ENCODE data around the gene PPFIBP2. TPM values are rescaled to one million over a fixed set of nuclear protein-coding genes. Genes with fewer than 3 reads are reported as not detected.

The PPFIBP2 gene
- total and polyA plus RNA-seq, 10 of the 15 experiments (the other 5 are each of a cell fraction or from before 2014, with no cell fraction given), result 17.3 to 56.3 (median 39.2) TPM

DNA sequence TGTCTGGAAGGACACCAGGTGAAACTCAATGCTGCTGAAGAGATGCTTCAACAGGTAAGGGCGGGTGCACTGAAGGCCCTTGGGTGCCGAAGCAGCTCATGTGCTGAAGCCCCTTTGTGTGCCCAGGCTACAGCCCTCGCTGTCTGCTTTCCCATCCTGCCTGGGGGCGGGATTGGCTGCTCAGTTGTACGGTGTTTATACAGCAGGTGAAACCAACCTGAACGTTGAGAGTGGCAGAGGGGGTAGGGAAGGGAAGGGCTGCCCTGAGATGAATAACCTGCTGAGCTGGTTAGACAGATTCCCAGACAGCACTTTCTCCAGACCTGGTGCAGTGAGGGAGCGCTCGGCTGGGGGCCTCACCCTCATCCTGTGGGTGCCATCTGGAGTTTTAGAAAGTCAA lies 83.8 kb downstream of the PPFIBP2 start:
- Histone ChIP-seq H3K27me3 (replicated peaks in 1 of 2; ENCODE audit: control insufficient read depth in 2 of 2, insufficient read depth in 2 of 2, low read length in 1 of 2) (no peaks in the 10 kb centered on the region), H3K4me3 (no peak overlapping the region), H3K36me3 (ENCODE audit: control insufficient read depth in 2 of 2, insufficient read depth in 2 of 2, low read length in 1 of 2) (peaks cover 6 to 20% of the 10 kb centered on the region in 2 experiments), H2AFZ (ENCODE audit: control insufficient read depth, low read depth, low read length) (no peak overlapping the region), H3K79me2 (ENCODE audit: control insufficient read depth, insufficient read depth, low read length) (no peaks in the 10 kb centered on the region), H3K4me1 (ENCODE audit: control insufficient read depth, insufficient read depth, low read length) (peaks cover 4% of the 10 kb centered on the region), H3K9me3 (replicated peaks; ENCODE audit: control insufficient read depth, insufficient read depth, low read length) (no peaks in the 10 kb centered on the region), H4K20me1 (ENCODE audit: control insufficient read depth, insufficient read depth) (peaks cover 4% of the 10 kb centered on the region; the same call in 1 of the 2 replicates), H3K4me2 (ENCODE audit: control insufficient read depth, insufficient read depth) (no peak overlapping the region), H3K9ac (ENCODE audit: control insufficient read depth, insufficient read depth, low read length) (no peak overlapping the region), H3K27ac (ENCODE audit: control insufficient read depth, insufficient read depth) (no peak overlapping the region)
- ATAC-seq (no peak), DNase-seq (ENCODE audit: low read depth, low spot score) (no peak), FAIRE-seq (no peak)
- intact Hi-C loops (cut with micrococcal nuclease; ENCODE audit: unreplicated experiment) (no loop called here), in situ Hi-C loops (cut with MboI) (no loop called here)
- RAD21 ChIA-PET (ENCODE audit: unreplicated experiment), result no interaction called here
- SMC1A ChIA-PET (ENCODE audit: uncharacterized antibody, unreplicated experiment), result no interaction called here
- POLR2A ChIA-PET, result no interaction called here
- TF ChIP-seq RFX5 (IDR thresholded peaks at IDR 0.05; ENCODE audit: low read depth, low read length) (no peak), CBX3 (IDR thresholded peaks at IDR 0.05; ENCODE audit: borderline replicate concordance, low read depth) (no peak), MYC (IDR thresholded peaks at IDR 0.05; ENCODE audit: insufficient read depth, insufficient read length, insufficient replicate concordance, low read length, severe bottlenecking) (no peak), USF2 (IDR thresholded peaks at IDR 0.05; ENCODE audit: borderline replicate concordance, low read depth, low read length) (no peak), RBBP5 (conservative IDR thresholded peaks at IDR 0.05) (no peak), YBX1 (IDR thresholded peaks at IDR 0.05) (no peak), KAT2A (conservative IDR thresholded peaks at IDR 0.05; ENCODE audit: control insufficient read depth, low read depth, low read length) (no peak)
- no TSS peak for BruUV-seq (replicated peaks)
- WGBS (ENCODE audit: insufficient coverage, insufficient replicate concordance, low lambda C conversion rate, missing lambda C conversion rate), result 83% methylated on average over 8 of the region's 8 CpGs
- CTCF ChIA-PET, result interaction anchor here (1.0 kb wide), 1 partner anchor 8 kb away, joined by 3 read pairs; no protein-coding TSS in a partner anchor

DNA sequence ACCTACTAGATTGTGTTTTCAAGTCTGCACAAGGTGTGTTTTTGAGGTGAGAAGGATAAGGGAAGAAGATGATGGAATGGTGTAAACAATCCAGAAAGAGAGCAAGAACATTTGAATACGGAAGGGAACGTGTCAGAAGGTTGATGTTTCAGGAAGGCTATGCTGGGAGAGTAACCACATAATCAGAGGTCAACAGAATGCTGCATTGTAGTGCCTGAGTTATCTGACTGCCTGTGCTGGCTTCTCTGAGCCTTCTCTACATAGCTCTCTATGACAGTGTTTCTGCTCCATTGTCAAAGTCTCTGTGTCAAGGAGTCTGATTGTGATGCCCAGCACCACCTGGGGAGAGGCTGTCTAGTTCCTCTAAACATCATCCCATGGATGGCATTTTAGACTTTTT lies 85.4 kb downstream of the PPFIBP2 start:
- Histone ChIP-seq H2AFZ (ENCODE audit: control insufficient read depth, low read depth, low read length) (no peak overlapping the region), H3K27me3 (replicated peaks in 1 of 2; ENCODE audit: control insufficient read depth in 2 of 2, insufficient read depth in 2 of 2, low read length in 1 of 2) (no peaks in the 10 kb centered on the region), H3K9ac (ENCODE audit: control insufficient read depth, insufficient read depth, low read length) (no peak overlapping the region), H3K79me2 (ENCODE audit: control insufficient read depth, insufficient read depth, low read length) (no peaks in the 10 kb centered on the region), H3K4me2 (ENCODE audit: control insufficient read depth, insufficient read depth) (no peak overlapping the region), H4K20me1 (ENCODE audit: control insufficient read depth, insufficient read depth) (peaks cover 4% of the 10 kb centered on the region; the same call in 1 of the 2 replicates), H3K9me3 (replicated peaks; ENCODE audit: control insufficient read depth, insufficient read depth, low read length) (no peaks in the 10 kb centered on the region), H3K27ac (ENCODE audit: control insufficient read depth, insufficient read depth) (no peak overlapping the region), H3K4me3 (no peak overlapping the region), H3K4me1 (ENCODE audit: control insufficient read depth, insufficient read depth, low read length) (no peaks in the 10 kb centered on the region), H3K36me3 (ENCODE audit: control insufficient read depth in 2 of 2, insufficient read depth in 2 of 2, low read length in 1 of 2) (peaks cover 6 to 23% of the 10 kb centered on the region in 2 experiments)
- intact Hi-C loops (cut with micrococcal nuclease; ENCODE audit: unreplicated experiment) (no loop called here), in situ Hi-C loops (cut with MboI) (no loop called here)
- BruUV-seq (replicated peaks), result no TSS peak
- CTCF ChIA-PET, result no interaction called here
- SMC1A ChIA-PET (ENCODE audit: uncharacterized antibody, unreplicated experiment), result no interaction called here
- FAIRE-seq (no peak), ATAC-seq (no peak), DNase-seq (ENCODE audit: low read depth, low spot score) (no peak)
- WGBS (ENCODE audit: insufficient coverage, insufficient replicate concordance, low lambda C conversion rate, missing lambda C conversion rate), result 100% methylated on average over 2 of the region's 2 CpGs
- RAD21 ChIA-PET (ENCODE audit: unreplicated experiment), result no interaction called here
- POLR2A ChIA-PET, result no interaction called here
- TF ChIP-seq NFYB (IDR thresholded peaks at IDR 0.05; ENCODE audit: insufficient read depth, low read depth, low read length) (no peak), ZNF384 (IDR thresholded peaks at IDR 0.05; ENCODE audit: borderline replicate concordance, low read depth, low read length) (no peak), CBX3 (IDR thresholded peaks at IDR 0.05; ENCODE audit: borderline replicate concordance, low read depth) (no peak)
- TF ChIP-seq, protein P1, sequence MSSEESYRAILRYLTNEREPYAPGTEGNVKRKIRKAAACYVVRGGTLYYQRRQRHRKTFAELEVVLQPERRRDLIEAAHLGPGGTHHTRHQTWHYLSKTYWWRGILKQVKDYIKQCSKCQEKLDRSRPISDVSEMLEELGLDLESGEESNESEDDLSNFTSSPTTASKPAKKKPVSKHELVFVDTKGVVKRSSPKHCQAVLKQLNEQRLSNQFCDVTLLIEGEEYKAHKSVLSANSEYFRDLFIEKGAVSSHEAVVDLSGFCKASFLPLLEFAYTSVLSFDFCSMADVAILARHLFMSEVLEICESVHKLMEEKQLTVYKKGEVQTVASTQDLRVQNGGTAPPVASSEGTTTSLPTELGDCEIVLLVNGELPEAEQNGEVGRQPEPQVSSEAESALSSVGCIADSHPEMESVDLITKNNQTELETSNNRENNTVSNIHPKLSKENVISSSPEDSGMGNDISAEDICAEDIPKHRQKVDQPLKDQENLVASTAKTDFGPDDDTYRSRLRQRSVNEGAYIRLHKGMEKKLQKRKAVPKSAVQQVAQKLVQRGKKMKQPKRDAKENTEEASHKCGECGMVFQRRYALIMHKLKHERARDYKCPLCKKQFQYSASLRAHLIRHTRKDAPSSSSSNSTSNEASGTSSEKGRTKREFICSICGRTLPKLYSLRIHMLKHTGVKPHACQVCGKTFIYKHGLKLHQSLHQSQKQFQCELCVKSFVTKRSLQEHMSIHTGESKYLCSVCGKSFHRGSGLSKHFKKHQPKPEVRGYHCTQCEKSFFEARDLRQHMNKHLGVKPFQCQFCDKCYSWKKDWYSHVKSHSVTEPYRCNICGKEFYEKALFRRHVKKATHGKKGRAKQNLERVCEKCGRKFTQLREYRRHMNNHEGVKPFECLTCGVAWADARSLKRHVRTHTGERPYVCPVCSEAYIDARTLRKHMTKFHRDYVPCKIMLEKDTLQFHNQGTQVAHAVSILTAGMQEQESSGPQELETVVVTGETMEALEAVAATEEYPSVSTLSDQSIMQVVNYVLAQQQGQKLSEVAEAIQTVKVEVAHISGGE (CRISPR knock-in tag; IDR thresholded peaks at IDR 0.05), result no peak

All from GM12878 (cell line).